IMR-90 (cell line): Measurements from ENCODE around the gene ORMDL3. TPM values are rescaled to one million over a fixed set of nuclear protein-coding genes. Genes with fewer than 3 reads are reported as not detected.
A peak's percentile ranks its signal among the peaks of the same experiment; 100 is the strongest.

Source experiments
- ATAC-seq: fragments of 200-7000 bp; cut with Tn5 transposase; 2 replicates; pipeline ENCODE4 v1.9.1; 2020; ENCODE audit warnings: low read depth, mild to moderate bottlenecking, moderate library complexity
- BruUV-seq: library from RNA; stranded (reverse); fragments of 400-500 nt; replicated peaks from 2 replicates; lab custom pipeline; 2021; lab: Mats Ljungman, UMichigan
- CTCF ChIA-PET: fragments of 300-600 bp; formaldehyde crosslinking; extraction: SDS; loops from one replicate; lab custom pipeline; 2021; ENCODE audit warnings: antibody characterized with exemption; lab: Yijun Ruan, JAX
- POLR2A ChIA-PET: fragments of 300-600 bp; sonication (Branson Sonifier 250); formaldehyde crosslinking; loops from one replicate; lab custom pipeline; 2022; ENCODE audit warnings: antibody characterized with exemption; ENCODE audit not compliant: unreplicated experiment; lab: Charles Lee
- DNase-seq: peaks from one replicate; pipeline ENCODE4 v3.0.0; 2013
- H2AFZ ChIP-seq: replicated peaks from 2 replicates; pipeline ENCODE3; 2013; ENCODE audit warnings: low read length, mild to moderate bottlenecking; ENCODE audit not compliant: poor library complexity
- H2AK5ac ChIP-seq: 2 replicates; pipeline ENCODE4 v1.6.1; 2013; ENCODE audit warnings: low read depth, low read length, inconsistent platforms
- H2AK9ac ChIP-seq: replicated peaks from 2 replicates; pipeline ENCODE3; 2013; ENCODE audit warnings: mild to moderate bottlenecking, low read depth, low read length, moderate library complexity; ENCODE audit not compliant: poor library complexity
- H2BK120ac ChIP-seq: 2 replicates; pipeline ENCODE4 v1.6.1; 2013; ENCODE audit warnings: low read depth, low read length, inconsistent platforms
- H2BK15ac ChIP-seq: 3 replicates; pipeline ENCODE4 v1.6.1; 2013; ENCODE audit warnings: low read depth, low read length, inconsistent platforms
- H2BK20ac ChIP-seq: 2 replicates; pipeline ENCODE4 v1.6.1; 2013; ENCODE audit warnings: low read depth, mild to moderate bottlenecking, inconsistent platforms, low read length, moderate library complexity
- H2BK5ac ChIP-seq: 2 replicates; pipeline ENCODE4 v1.6.1; 2013; ENCODE audit warnings: mild to moderate bottlenecking, low read depth, low read length, inconsistent platforms; ENCODE audit not compliant: poor library complexity, severe bottlenecking
- H3K14ac ChIP-seq: replicated peaks from 2 replicates; pipeline ENCODE4 v1.6.1; 2013; ENCODE audit warnings: low read depth, low read length, inconsistent platforms
- H3K18ac ChIP-seq: 2 replicates; pipeline ENCODE4 v1.6.1; 2013; ENCODE audit warnings: low read depth, low read length, control low read depth
- H3K23ac ChIP-seq: 2 replicates; pipeline ENCODE4 v1.6.1; 2013; ENCODE audit warnings: low read depth, low read length, inconsistent platforms
- H3K27ac ChIP-seq: 2 replicates; pipeline ENCODE4 v1.5.1; 2013; ENCODE audit warnings: mild to moderate bottlenecking, control low read depth, low read length; ENCODE audit not compliant: insufficient read depth
- H3K27me3 ChIP-seq: 2 replicates; pipeline ENCODE4 v1.6.1; 2013; ENCODE audit warnings: low read length; ENCODE audit not compliant: control insufficient read depth, insufficient read depth
- H3K36me3 ChIP-seq: 2 replicates; pipeline ENCODE4 v1.6.1; 2013; ENCODE audit warnings: low read length, mixed read lengths; ENCODE audit not compliant: control insufficient read depth, insufficient read depth
- H3K4ac ChIP-seq: 2 replicates; pipeline ENCODE4 v1.6.1; 2013; ENCODE audit warnings: low read depth, low read length, inconsistent platforms
- H3K4me1 ChIP-seq: 2 replicates; pipeline ENCODE4 v1.6.1; 2013; ENCODE audit warnings: low read length, mixed read lengths; ENCODE audit not compliant: control insufficient read depth, insufficient read depth
- H3K4me2 ChIP-seq: 2 replicates; pipeline ENCODE4 v1.6.1; 2013; ENCODE audit warnings: low read depth, mild to moderate bottlenecking, control low read depth, low read length, moderate library complexity
- H3K4me3 ChIP-seq: 2 replicates; pipeline ENCODE4 v1.5.1; 2013; ENCODE audit warnings: low read depth, mild to moderate bottlenecking, control low read depth, low read length, moderate library complexity; ENCODE audit not compliant: insufficient read depth
- H3K56ac ChIP-seq: 2 replicates; pipeline ENCODE4 v1.6.1; 2013; ENCODE audit warnings: low read length, inconsistent platforms; ENCODE audit not compliant: insufficient read depth; ENCODE audit errors: extremely low read depth
- H3K79me1 ChIP-seq, 2 experiments: 2 replicates each; pipeline ENCODE4 v1.6.1; 2013; ENCODE audit warnings: low read length in 2 of 2, inconsistent platforms in 1 of 2, low read depth in 1 of 2
- H3K9ac ChIP-seq: 2 replicates; pipeline ENCODE4 v1.6.1; 2013; ENCODE audit warnings: low read depth, low read length, control low read depth
- H3K9me1 ChIP-seq: 2 replicates; pipeline ENCODE4 v1.6.1; 2013; ENCODE audit warnings: low read length, inconsistent platforms; ENCODE audit not compliant: insufficient read depth
- H3K9me3 ChIP-seq: 2 replicates; pipeline ENCODE4 v1.6.1; 2013; ENCODE audit warnings: low read length; ENCODE audit not compliant: control insufficient read depth, insufficient read depth
- H4K20me1 ChIP-seq: 2 replicates; pipeline ENCODE4 v1.6.1; 2013; ENCODE audit warnings: low read length, inconsistent platforms; ENCODE audit not compliant: insufficient read depth
- H4K5ac ChIP-seq: 2 replicates; pipeline ENCODE4 v1.6.1; 2013; ENCODE audit warnings: mild to moderate bottlenecking, low read depth, low read length, control low read depth
- H4K8ac ChIP-seq, 2 experiments: 2 replicates each; pipeline ENCODE4 v1.6.1; 2013; ENCODE audit warnings: low read depth in 2 of 2, low read length in 2 of 2, control low read depth in 1 of 2, inconsistent platforms in 1 of 2
- H4K91ac ChIP-seq: 2 replicates; pipeline ENCODE4 v1.6.1; 2013; ENCODE audit warnings: low read depth, low read length, inconsistent platforms; ENCODE audit not compliant: insufficient read depth
- BHLHE40 ChIP-seq: fragments of 150-350 bp; IDR thresholded peaks from 2 replicates; pipeline ENCODE4 v1.6.1; 2016; ENCODE audit warnings: mild to moderate bottlenecking, low read depth, low read length
- CEBPB ChIP-seq: IDR thresholded peaks from 2 replicates; pipeline ENCODE4 v1.6.1; 2012; ENCODE audit warnings: low read depth, low read length, improper control_type of control experiment
- CHD1 ChIP-seq: IDR thresholded peaks from 2 replicates; pipeline ENCODE4 v1.6.1; 2012; ENCODE audit warnings: low read depth, low read length, improper control_type of control experiment
- FOS ChIP-seq: fragments of 150-350 bp; IDR thresholded peaks from 2 replicates; pipeline ENCODE4 v1.6.1; 2016; ENCODE audit warnings: low read depth, low read length
- MAFK ChIP-seq: IDR thresholded peaks from 2 replicates; pipeline ENCODE4 v1.6.1; 2012; ENCODE audit warnings: low read depth, low read length, improper control_type of control experiment
- MAZ ChIP-seq: IDR thresholded peaks from 2 replicates; pipeline ENCODE4 v1.6.1; 2012; ENCODE audit warnings: low read depth, mild to moderate bottlenecking, low read length, improper control_type of control experiment, moderate library complexity, borderline replicate concordance
- MXI1 ChIP-seq: IDR thresholded peaks from 2 replicates; pipeline ENCODE4 v1.6.1; 2012; ENCODE audit warnings: low read depth, mild to moderate bottlenecking, low read length, moderate library complexity, borderline replicate concordance
- NFE2L2 ChIP-seq: fragments of 150-350 bp; IDR thresholded peaks from 2 replicates; pipeline ENCODE4 v1.6.1; 2016; ENCODE audit warnings: low read depth, mild to moderate bottlenecking, low read length
- POLR2A ChIP-seq: IDR thresholded peaks from 2 replicates; pipeline ENCODE4 v1.6.1; 2012; ENCODE audit warnings: mild to moderate bottlenecking, low read depth, low read length
- RAD21 ChIP-seq: IDR thresholded peaks from 2 replicates; pipeline ENCODE4 v1.6.1; 2012; ENCODE audit warnings: low read length, improper control_type of control experiment
- RCOR1 ChIP-seq: IDR thresholded peaks from 2 replicates; pipeline ENCODE4 v1.6.1; 2012; ENCODE audit warnings: mild to moderate bottlenecking, low read length, improper control_type of control experiment; ENCODE audit not compliant: insufficient replicate concordance
- RFX5 ChIP-seq: IDR thresholded peaks from 2 replicates; pipeline ENCODE4 v1.8.0; 2012; ENCODE audit warnings: low read depth, mild to moderate bottlenecking, low read length, moderate library complexity
- SMC3 ChIP-seq: fragments of 150-350 bp; IDR thresholded peaks from 2 replicates; pipeline ENCODE4 v1.6.1; 2016; ENCODE audit warnings: low read depth, mild to moderate bottlenecking, antibody characterized with exemption, low read length, moderate library complexity
- WGBS, 2 experiments: methylation state at CpG; one replicate each; pipeline versions ENCODE4 v1.1.5 to v1.1.7; 2013; ENCODE audit warnings: missing lambda C conversion rate in 2 of 2; ENCODE audit not compliant: insufficient read length in 1 of 2; ENCODE audit errors: extremely low coverage in 2 of 2; 5-methylcytosine and 5-hydroxymethylcytosine counted together
- dilution Hi-C: fragments of 300-500 bp; cut with HindIII; formaldehyde crosslinking; loops from one replicate; pipeline ENCODE4 v1.14.3; 2018; ENCODE audit warnings: low sequenced_read_pairs; ENCODE audit not compliant: unreplicated experiment
- in situ Hi-C: fragments of 300-500 bp; cut with MboI; formaldehyde crosslinking; loops from 3 replicates; pipeline ENCODE4 v1.14.3; 2019; ENCODE audit warnings: low sequenced_read_pairs, inconsistent platforms, mixed read lengths
- intact Hi-C: fragments of 100-400 bp; cut with micrococcal nuclease; formaldehyde crosslinking; loops from 2 replicates; pipeline ENCODE4 v1.10.0; 2022
- polyA plus RNA-seq, 3 experiments: library from polyadenylated mRNA; depleted of rRNA; stranded (reverse); fragments of >200 nt; gene quantifications; 2 replicates each; pipeline ENCODE4 v1.2.3, GENCODE V29; 2012; ENCODE audit warnings: low replicate concordance in 1 of 3
- total RNA-seq: library from RNA; depleted of rRNA; stranded (reverse); fragments of >200 nt; gene quantifications from 2 replicates; pipeline ENCODE4 v1.2.3, GENCODE V29; 2012
- TF ChIP-seq, protein P1 (sequence below): conservative IDR thresholded peaks from 2 replicates; pipeline ENCODE4 v1.5.1; 2012; ENCODE audit warnings: mild to moderate bottlenecking, low read depth, low read length, improper control_type of control experiment
- TF ChIP-seq, protein P2 (sequence below): fragments of 150-350 bp; IDR thresholded peaks from 2 replicates; pipeline ENCODE4 v1.6.1; 2016; ENCODE audit warnings: low read depth, mild to moderate bottlenecking, low read length, moderate library complexity, borderline replicate concordance
- TF ChIP-seq, protein P3 (sequence below): fragments of 150-350 bp; IDR thresholded peaks from 2 replicates; pipeline ENCODE4 v1.6.1; 2017; ENCODE audit warnings: mild to moderate bottlenecking, antibody characterized with exemption, low read length, low read depth

Gene ORMDL3
- total and polyA plus RNA-seq, 2 of the 4 experiments (the other 2 are of a cell fraction) = 45.7 to 78.6 TPM

DNA sequence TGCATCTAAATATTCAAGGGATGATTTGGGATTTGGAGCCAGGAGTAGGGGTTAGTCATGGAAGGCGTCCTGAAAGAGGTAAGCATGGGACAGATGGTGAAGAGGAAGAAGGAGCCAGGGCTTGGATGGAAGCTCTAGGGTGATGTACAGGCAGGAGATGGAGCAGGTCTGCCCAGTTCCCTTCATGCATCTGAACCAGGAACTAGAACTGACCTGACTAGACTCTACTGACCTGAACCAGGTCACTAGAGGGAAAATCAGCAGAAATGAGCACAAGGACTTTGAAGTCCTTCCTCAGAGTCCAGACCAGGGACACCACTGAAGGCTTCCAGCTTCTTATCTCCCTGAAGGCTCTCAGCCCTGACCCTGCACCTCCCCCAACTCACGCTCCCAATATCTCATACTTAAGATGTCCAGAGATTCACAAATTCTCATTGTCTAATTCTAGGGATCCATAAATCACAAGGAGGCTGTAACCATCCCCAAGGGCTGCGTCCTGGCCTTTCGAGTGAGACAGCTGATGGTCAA lies 43.7 kb upstream of the ORMDL3 start:
- no peak overlapping the region for H2BK20ac ChIP-seq
- peaks cover 41% of the 10 kb centered on the region for H3K27me3 ChIP-seq
- no peak overlapping the region for H3K4ac ChIP-seq
- H2AK5ac ChIP-seq = no peak overlapping the region
- H3K9me3 ChIP-seq = no peaks in the 10 kb centered on the region
- no peak overlapping the region for H3K9ac ChIP-seq
- H3K18ac ChIP-seq = no peak overlapping the region
- H3K79me1 ChIP-seq = no peaks in the 10 kb centered on the region
- intact Hi-C loops (no loop called here), in situ Hi-C loops (loop anchor here (10.0 kb wide), 1 partner anchor 196 kb away; no protein-coding TSS in a partner anchor), dilution Hi-C loops (no loop called here)
- no peak overlapping the region for H3K4me2 ChIP-seq
- no peak overlapping the region for H4K5ac ChIP-seq
- WGBS, 2 experiments = 90% methylated on average over 2 of the region's 4 CpGs; no CpG with 5 or more reads in 1 of the 2 experiments
- H3K9me1 ChIP-seq = no peaks in the 10 kb centered on the region
- ChIA-PET CTCF (no interaction called here), POLR2A (no interaction called here)
- H3K14ac ChIP-seq = no peak overlapping the region
- no peaks in the 10 kb centered on the region for H3K36me3 ChIP-seq
- peak overlapping the region; percentile 34 for H2AFZ ChIP-seq
- BruUV-seq = no TSS peak
- no peak overlapping the region for H4K8ac ChIP-seq
- no peak overlapping the region for H2AK9ac ChIP-seq
- no peaks in the 10 kb centered on the region for H3K4me1 ChIP-seq
- no peak overlapping the region for H3K27ac ChIP-seq
- TF ChIP-seq FOS (no peak), RAD21 (no peak), RCOR1 (no peak), MXI1 (no peak), NFE2L2 (no peak), MAZ (no peak), BHLHE40 (no peak), POLR2A (no peak), RFX5 (no peak), CEBPB (no peak), SMC3 (no peak), CHD1 (no peak), MAFK (no peak)
- TF ChIP-seq, protein P1, sequence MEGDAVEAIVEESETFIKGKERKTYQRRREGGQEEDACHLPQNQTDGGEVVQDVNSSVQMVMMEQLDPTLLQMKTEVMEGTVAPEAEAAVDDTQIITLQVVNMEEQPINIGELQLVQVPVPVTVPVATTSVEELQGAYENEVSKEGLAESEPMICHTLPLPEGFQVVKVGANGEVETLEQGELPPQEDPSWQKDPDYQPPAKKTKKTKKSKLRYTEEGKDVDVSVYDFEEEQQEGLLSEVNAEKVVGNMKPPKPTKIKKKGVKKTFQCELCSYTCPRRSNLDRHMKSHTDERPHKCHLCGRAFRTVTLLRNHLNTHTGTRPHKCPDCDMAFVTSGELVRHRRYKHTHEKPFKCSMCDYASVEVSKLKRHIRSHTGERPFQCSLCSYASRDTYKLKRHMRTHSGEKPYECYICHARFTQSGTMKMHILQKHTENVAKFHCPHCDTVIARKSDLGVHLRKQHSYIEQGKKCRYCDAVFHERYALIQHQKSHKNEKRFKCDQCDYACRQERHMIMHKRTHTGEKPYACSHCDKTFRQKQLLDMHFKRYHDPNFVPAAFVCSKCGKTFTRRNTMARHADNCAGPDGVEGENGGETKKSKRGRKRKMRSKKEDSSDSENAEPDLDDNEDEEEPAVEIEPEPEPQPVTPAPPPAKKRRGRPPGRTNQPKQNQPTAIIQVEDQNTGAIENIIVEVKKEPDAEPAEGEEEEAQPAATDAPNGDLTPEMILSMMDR = no peak
- TF ChIP-seq, protein P2, sequence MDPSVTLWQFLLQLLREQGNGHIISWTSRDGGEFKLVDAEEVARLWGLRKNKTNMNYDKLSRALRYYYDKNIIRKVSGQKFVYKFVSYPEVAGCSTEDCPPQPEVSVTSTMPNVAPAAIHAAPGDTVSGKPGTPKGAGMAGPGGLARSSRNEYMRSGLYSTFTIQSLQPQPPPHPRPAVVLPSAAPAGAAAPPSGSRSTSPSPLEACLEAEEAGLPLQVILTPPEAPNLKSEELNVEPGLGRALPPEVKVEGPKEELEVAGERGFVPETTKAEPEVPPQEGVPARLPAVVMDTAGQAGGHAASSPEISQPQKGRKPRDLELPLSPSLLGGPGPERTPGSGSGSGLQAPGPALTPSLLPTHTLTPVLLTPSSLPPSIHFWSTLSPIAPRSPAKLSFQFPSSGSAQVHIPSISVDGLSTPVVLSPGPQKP = no peak
- TF ChIP-seq, protein P3, sequence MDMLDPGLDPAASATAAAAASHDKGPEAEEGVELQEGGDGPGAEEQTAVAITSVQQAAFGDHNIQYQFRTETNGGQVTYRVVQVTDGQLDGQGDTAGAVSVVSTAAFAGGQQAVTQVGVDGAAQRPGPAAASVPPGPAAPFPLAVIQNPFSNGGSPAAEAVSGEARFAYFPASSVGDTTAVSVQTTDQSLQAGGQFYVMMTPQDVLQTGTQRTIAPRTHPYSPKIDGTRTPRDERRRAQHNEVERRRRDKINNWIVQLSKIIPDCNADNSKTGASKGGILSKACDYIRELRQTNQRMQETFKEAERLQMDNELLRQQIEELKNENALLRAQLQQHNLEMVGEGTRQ = no peak
- no peak overlapping the region for H3K56ac ChIP-seq
- H3K23ac ChIP-seq = no peak overlapping the region
- no peaks in the 10 kb centered on the region for H4K20me1 ChIP-seq
- no peak overlapping the region for H4K91ac ChIP-seq
- H3K4me3 ChIP-seq = no peak overlapping the region
- no peak for ATAC-seq
- no peak overlapping the region for H2BK120ac ChIP-seq
- no peak overlapping the region for H2BK15ac ChIP-seq
- DNase-seq = no peak
- no peak overlapping the region for H2BK5ac ChIP-seq
